IPS-15b (cell line): ENCODE measurements around the gene PRTG.

Experiments used
- H3K27me3 ChIP-seq: one replicate; pipeline ENCODE4 v1.6.1; 2013; ENCODE audit warnings: low read length; ENCODE audit not compliant: control insufficient read depth, insufficient read depth
- H3K36me3 ChIP-seq: one replicate; pipeline ENCODE4 v1.6.1; 2013; ENCODE audit warnings: low read length; ENCODE audit not compliant: control insufficient read depth, insufficient read depth
- H3K4me1 ChIP-seq: one replicate; pipeline ENCODE4 v1.6.1; 2013; ENCODE audit warnings: mild to moderate bottlenecking, low read length; ENCODE audit not compliant: control insufficient read depth, insufficient read depth
- H3K4me3 ChIP-seq: one replicate; pipeline ENCODE4 v1.5.1; 2013; ENCODE audit warnings: low read depth, low read length
- H3K9ac ChIP-seq: one replicate; pipeline ENCODE4 v1.6.1; 2013; ENCODE audit warnings: low read depth, mild to moderate bottlenecking, low read length
- H3K9me3 ChIP-seq: one replicate; pipeline ENCODE4 v1.6.1; 2013; ENCODE audit warnings: mild to moderate bottlenecking, low read length; ENCODE audit not compliant: control insufficient read depth, insufficient read depth

PRTG gene

DNA sequence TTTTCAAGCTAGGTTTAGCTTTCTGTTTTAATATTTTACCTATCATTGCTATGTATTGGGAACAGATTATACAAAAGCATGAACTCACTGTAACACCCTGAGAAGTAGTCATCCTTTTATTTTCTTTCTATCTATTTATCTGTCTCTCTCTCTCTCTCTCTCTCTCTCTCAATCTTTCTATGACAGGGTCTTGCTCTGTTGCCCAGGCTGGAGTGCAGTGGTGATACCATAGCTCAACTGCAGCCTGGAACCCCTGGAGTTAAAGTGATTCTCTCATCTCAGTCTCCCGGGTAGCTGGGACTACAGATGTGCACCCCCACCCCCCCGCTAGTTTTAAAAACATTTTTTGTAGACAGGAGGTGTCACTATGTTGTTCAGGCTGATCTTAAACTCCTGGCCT, 28.9 kb downstream of the PRTG start:
- H3K4me1 ChIP-seq, result peaks cover 14% of the 10 kb centered on the region
- H3K27me3 ChIP-seq, result peaks cover 21% of the 10 kb centered on the region
- no peaks in the 10 kb centered on the region for H3K9me3 ChIP-seq
- no peak overlapping the region for H3K4me3 ChIP-seq
- H3K36me3 ChIP-seq, result no peaks in the 10 kb centered on the region
- no peak overlapping the region for H3K9ac ChIP-seq

GRCh38 chr15:55712363-55712762, 30.6 kb downstream of the PRTG start:
- Histone ChIP-seq H3K4me3 (no peak overlapping the region), H3K9me3 (no peaks in the 10 kb centered on the region), H3K4me1 (peaks cover 14% of the 10 kb centered on the region), H3K9ac (no peak overlapping the region), H3K36me3 (no peaks in the 10 kb centered on the region), H3K27me3 (peaks cover 21% of the 10 kb centered on the region)

DNA sequence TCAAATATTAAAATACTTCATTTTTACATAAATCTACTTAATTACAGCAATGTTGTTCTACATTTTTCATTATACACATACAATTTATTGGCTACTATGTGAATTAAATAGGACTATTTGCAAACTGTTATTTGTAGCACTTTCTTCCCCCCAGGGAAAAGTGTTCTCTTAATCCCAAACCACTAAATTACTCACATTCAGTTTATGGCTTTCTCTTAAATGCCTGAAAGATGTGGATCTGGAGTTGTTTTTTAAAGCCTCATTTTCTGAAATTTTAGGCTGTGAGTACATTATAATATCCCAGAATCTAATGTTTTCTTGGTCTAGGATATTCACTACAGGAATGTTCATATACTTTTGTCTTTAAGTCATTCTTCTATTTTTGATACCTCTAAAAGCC, 32.7 kb downstream of the PRTG start:
- no peaks in the 10 kb centered on the region for H3K36me3 ChIP-seq
- H3K4me1 ChIP-seq, result peaks cover 7% of the 10 kb centered on the region
- no peaks in the 10 kb centered on the region for H3K9me3 ChIP-seq
- no peak overlapping the region for H3K9ac ChIP-seq
- H3K4me3 ChIP-seq, result no peak overlapping the region
- H3K27me3 ChIP-seq, result peaks cover 8% of the 10 kb centered on the region

- no peaks in the 10 kb centered on the region for H3K9me3 ChIP-seq
- H3K9ac ChIP-seq, result no peak overlapping the region
- H3K4me3 ChIP-seq, result no peak overlapping the region
- no peaks in the 10 kb centered on the region for H3K36me3 ChIP-seq
- peaks cover 8% of the 10 kb centered on the region for H3K27me3 ChIP-seq
- H3K4me1 ChIP-seq, result no peaks in the 10 kb centered on the region
These were observed 33.5 kb downstream of the PRTG start for GRCh38 chr15:55709458-55709857.

- H3K27me3 ChIP-seq, result peaks cover 4% of the 10 kb centered on the region
- H3K4me3 ChIP-seq, result no peak overlapping the region
- no peaks in the 10 kb centered on the region for H3K36me3 ChIP-seq
- H3K4me1 ChIP-seq, result no peaks in the 10 kb centered on the region
- no peaks in the 10 kb centered on the region for H3K9me3 ChIP-seq
- no peak overlapping the region for H3K9ac ChIP-seq
These were observed 34.2 kb downstream of the PRTG start for GRCh38 chr15:55708720-55709119.

DNA sequence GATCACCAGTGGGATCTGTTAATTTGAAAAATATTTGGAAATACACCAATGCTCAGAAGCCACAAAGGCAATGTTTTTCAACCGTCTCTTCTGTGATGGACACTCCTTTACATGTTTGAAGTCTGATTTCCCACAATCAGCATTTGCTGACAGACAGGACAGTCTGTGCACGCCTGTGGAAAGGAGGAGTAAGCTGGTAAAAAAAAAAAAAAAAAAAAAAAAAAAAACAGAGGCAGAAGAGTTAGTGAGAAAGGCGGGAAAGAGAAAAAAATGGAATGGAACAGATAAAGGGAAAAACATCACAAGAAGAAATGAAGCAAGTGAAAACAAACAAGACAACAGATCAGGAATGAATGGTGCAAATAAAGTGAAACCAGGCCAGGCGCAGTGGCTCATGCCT, 35.0 kb downstream of the PRTG start:
- H3K9ac ChIP-seq, result no peak overlapping the region
- no peaks in the 10 kb centered on the region for H3K9me3 ChIP-seq
- peaks cover 4% of the 10 kb centered on the region for H3K27me3 ChIP-seq
- no peaks in the 10 kb centered on the region for H3K36me3 ChIP-seq
- H3K4me3 ChIP-seq, result no peak overlapping the region
- H3K4me1 ChIP-seq, result no peaks in the 10 kb centered on the region

- H3K9me3 ChIP-seq, result no peaks in the 10 kb centered on the region
- no peaks in the 10 kb centered on the region for H3K4me1 ChIP-seq
- H3K4me3 ChIP-seq, result no peak overlapping the region
- no peak overlapping the region for H3K9ac ChIP-seq
- peaks cover 4% of the 10 kb centered on the region for H3K27me3 ChIP-seq
- no peaks in the 10 kb centered on the region for H3K36me3 ChIP-seq
These were observed 35.4 kb downstream of the PRTG start for GRCh38 chr15:55707518-55707917.

GRCh38 chr15:55703873-55704301, 39.1 kb downstream of the PRTG start:
- Histone ChIP-seq H3K9ac (no peak overlapping the region), H3K4me3 (no peak overlapping the region), H3K9me3 (no peaks in the 10 kb centered on the region), H3K4me1 (no peaks in the 10 kb centered on the region), H3K36me3 (no peaks in the 10 kb centered on the region), H3K27me3 (no peaks in the 10 kb centered on the region)

DNA sequence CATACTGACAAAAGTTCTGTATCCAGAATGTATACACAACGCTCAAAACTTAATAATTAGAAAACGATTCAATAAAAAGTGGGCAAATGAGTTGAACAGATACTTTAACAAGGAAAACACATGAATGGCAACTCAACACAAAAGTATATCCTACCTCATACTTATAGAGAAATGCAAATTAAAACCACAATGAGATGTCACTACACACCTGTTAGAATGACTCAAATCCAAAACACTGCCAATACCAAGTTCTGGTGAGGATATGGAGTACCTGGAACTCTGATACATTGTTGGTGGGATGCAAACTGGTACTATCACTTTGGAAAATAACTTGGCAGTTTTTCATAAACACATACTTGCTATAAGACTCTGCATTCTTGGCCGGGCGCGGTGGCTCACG, 42.1 kb downstream of the PRTG start:
- Histone ChIP-seq H3K9me3 (no peaks in the 10 kb centered on the region), H3K4me3 (no peak overlapping the region), H3K36me3 (no peaks in the 10 kb centered on the region), H3K27me3 (no peaks in the 10 kb centered on the region), H3K9ac (no peak overlapping the region), H3K4me1 (no peaks in the 10 kb centered on the region)

- Histone ChIP-seq H3K36me3 (no peaks in the 10 kb centered on the region), H3K9me3 (no peaks in the 10 kb centered on the region), H3K9ac (no peak overlapping the region), H3K4me1 (peaks cover 12% of the 10 kb centered on the region), H3K27me3 (no peaks in the 10 kb centered on the region), H3K4me3 (no peak overlapping the region)
These were observed 44.3 kb downstream of the PRTG start for GRCh38 chr15:55698653-55699052.

- H3K27me3 ChIP-seq, result no peaks in the 10 kb centered on the region
- no peak overlapping the region for H3K9ac ChIP-seq
- H3K36me3 ChIP-seq, result no peaks in the 10 kb centered on the region
- peaks cover 12% of the 10 kb centered on the region for H3K4me1 ChIP-seq
- H3K4me3 ChIP-seq, result no peak overlapping the region
- H3K9me3 ChIP-seq, result no peaks in the 10 kb centered on the region
These were observed 46.7 kb downstream of the PRTG start for GRCh38 chr15:55696221-55696620.

GRCh38 chr15:55695432-55695831, 47.5 kb downstream of the PRTG start:
- Histone ChIP-seq H3K36me3 (no peaks in the 10 kb centered on the region), H3K9me3 (no peaks in the 10 kb centered on the region), H3K9ac (no peak overlapping the region), H3K4me1 (peaks cover 12% of the 10 kb centered on the region), H3K27me3 (no peaks in the 10 kb centered on the region), H3K4me3 (no peak overlapping the region)
